NCI-H1417 (cell line): ENCODE data around the gene BCL2.
"Not testable (repeated sequence)": the region's sequence is repeated elsewhere in the genome, so short reads cannot be mapped to it uniquely, and the experiment has no call there.

Source experiments
- DNase-seq, 3 experiments: peaks; one replicate each; lab custom pipeline; 2025; lab: John Stamatoyannopoulos, UW

BCL2 gene

GRCh38 chr18:63319383-63320122 is at the start of gene BCL2:
TSS of gene BCL2 (minus strand) at chr18:63319769.
- peak; percentile 40 to 90 (median 89) for DNase-seq

- no peak for DNase-seq
These were observed 49.0 kb upstream of the BCL2 start for GRCh38 chr18:63368611-63369010.

- DNase-seq: peak; percentile 97 to 100 (median 100)
These were observed 47.7 kb upstream of the BCL2 start, which contains the start of gene KDSR for GRCh38 chr18:63367053-63367953. TSS of gene KDSR (minus strand) at chr18:63367206. CDS start at chr18:63367118, 88 bp downstream.

GRCh38 chr18:63366213-63367052 is 46.9 kb upstream of the BCL2 start:
- peak; percentile 2 to 78 (median 76) for DNase-seq

- no peak for DNase-seq
These were observed 46.3 kb upstream of the BCL2 start for GRCh38 chr18:63365876-63366212.

GRCh38 chr18:63363951-63364350 is 44.4 kb upstream of the BCL2 start:
- DNase-seq: no peak

GRCh38 chr18:63363420-63363819 is 43.9 kb upstream of the BCL2 start:
- not testable (repeated sequence) for DNase-seq

- no peak for DNase-seq
These were observed 36.8 kb upstream of the BCL2 start for GRCh38 chr18:63356272-63356896.

- no peak for DNase-seq
These were observed 30.7 kb upstream of the BCL2 start for GRCh38 chr18:63350230-63350629.

GRCh38 chr18:63348508-63349136 is 29.1 kb upstream of the BCL2 start:
- DNase-seq: no peak

- DNase-seq: no peak
These were observed 27.1 kb upstream of the BCL2 start for GRCh38 chr18:63346480-63347183.

GRCh38 chr18:63346031-63346430 is 26.5 kb upstream of the BCL2 start:
- DNase-seq: no peak

- DNase-seq: no peak
These were observed 25.3 kb upstream of the BCL2 start for GRCh38 chr18:63344918-63345317.

- DNase-seq: no peak
These were observed 24.7 kb upstream of the BCL2 start for GRCh38 chr18:63344263-63344662.

- no peak for DNase-seq
These were observed 22.6 kb upstream of the BCL2 start for GRCh38 chr18:63342206-63342605.

- peak; percentile 12 to 70 (median 43) for DNase-seq
These were observed 20.4 kb upstream of the BCL2 start for GRCh38 chr18:63339920-63340484.

GRCh38 chr18:63336366-63337099 is 17.0 kb upstream of the BCL2 start:
- no peak for DNase-seq

- DNase-seq: no peak
These were observed 11.5 kb upstream of the BCL2 start for GRCh38 chr18:63331105-63331504.

- no peak for DNase-seq
These were observed 10.0 kb upstream of the BCL2 start for GRCh38 chr18:63329431-63330145.
